ENCODE data around the gene OR6S1. TPM values are rescaled to one million over a fixed set of nuclear protein-coding genes. Genes with fewer than 3 reads are reported as not detected.

OR6S1 gene
- total RNA-seq, 2 experiments from 2014 or later, result not detected

DNA sequence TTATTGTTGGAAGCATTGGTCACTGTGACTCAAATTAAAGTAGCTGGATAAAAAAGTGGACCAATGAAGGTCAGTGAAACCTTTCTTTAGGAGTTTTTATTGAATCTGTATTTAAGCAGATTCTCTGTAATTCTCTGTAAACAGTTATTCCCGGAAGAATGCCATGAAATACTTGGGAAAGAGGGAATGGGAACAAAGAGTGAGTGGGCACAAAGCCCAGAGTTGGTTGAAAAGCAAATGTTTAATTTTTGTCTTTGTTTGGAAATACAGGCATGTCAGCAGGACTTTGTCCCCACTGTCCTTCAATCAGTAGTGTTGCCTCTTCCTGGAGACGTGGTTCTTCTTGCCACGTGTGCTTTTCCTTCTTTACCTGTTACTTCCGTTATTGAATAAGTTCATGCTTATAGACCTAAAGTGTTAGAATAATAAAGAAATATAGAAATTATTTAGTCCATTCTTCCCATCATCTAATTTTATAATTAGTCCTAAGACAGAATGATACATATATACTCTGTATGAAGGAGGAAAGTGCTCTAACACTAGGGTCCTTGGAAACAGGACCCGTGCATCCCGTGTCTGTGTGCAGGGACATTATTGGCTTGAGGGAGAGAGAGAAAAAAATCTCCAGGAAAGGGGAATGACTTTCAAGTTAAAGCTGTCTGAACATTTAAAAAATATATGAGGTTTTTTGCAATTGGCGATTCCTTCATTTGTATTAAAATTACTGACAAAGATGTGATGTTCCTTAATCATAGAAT is 45.1 kb upstream of the OR6S1 start:
- no peaks in the 10 kb centered on the region for H4K20me1 ChIP-seq (ENCODE audit: insufficient read depth, low read length)
- no peak overlapping the region for H3K4me2 ChIP-seq (ENCODE audit: low read length)
- no peak overlapping the region for H2AFZ ChIP-seq (ENCODE audit: low read length)
- no peaks in the 10 kb centered on the region for H3K36me3 ChIP-seq (ENCODE audit: insufficient read depth, low read length)
- peaks cover 22% of the 10 kb centered on the region for H3K4me1 ChIP-seq (ENCODE audit: insufficient read depth, low read length, poor library complexity, severe bottlenecking)
- no peak for TF ChIP-seq EZH2phosphoT487 (IDR thresholded peaks at IDR 0.05; ENCODE audit: borderline replicate concordance, low read depth, low read length)
- TF ChIP-seq, protein P1, sequence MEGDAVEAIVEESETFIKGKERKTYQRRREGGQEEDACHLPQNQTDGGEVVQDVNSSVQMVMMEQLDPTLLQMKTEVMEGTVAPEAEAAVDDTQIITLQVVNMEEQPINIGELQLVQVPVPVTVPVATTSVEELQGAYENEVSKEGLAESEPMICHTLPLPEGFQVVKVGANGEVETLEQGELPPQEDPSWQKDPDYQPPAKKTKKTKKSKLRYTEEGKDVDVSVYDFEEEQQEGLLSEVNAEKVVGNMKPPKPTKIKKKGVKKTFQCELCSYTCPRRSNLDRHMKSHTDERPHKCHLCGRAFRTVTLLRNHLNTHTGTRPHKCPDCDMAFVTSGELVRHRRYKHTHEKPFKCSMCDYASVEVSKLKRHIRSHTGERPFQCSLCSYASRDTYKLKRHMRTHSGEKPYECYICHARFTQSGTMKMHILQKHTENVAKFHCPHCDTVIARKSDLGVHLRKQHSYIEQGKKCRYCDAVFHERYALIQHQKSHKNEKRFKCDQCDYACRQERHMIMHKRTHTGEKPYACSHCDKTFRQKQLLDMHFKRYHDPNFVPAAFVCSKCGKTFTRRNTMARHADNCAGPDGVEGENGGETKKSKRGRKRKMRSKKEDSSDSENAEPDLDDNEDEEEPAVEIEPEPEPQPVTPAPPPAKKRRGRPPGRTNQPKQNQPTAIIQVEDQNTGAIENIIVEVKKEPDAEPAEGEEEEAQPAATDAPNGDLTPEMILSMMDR (conservative IDR thresholded peaks at IDR 0.05; ENCODE audit: low read length), result no peak
- intact Hi-C loops (cut with micrococcal nuclease; ENCODE audit: unreplicated experiment), result loop anchor here (10.0 kb wide), 1 partner anchor 418 kb away; the partner anchor contains the start of gene TMEM253
- CTCF ChIA-PET (ENCODE audit: unreplicated experiment), result no interaction called here
- H3K9me3 ChIP-seq (ENCODE audit: low read length), result no peaks in the 10 kb centered on the region
- no peak overlapping the region for H3K4me3 ChIP-seq (ENCODE audit: low read depth, low read length, poor library complexity, severe bottlenecking)
- no peak overlapping the region for H3K27ac ChIP-seq (ENCODE audit: low read depth, low read length, poor library complexity, severe bottlenecking)
- no TSS peak for BruUV-seq (replicated peaks)
- no peaks in the 10 kb centered on the region for H3K79me2 ChIP-seq (ENCODE audit: insufficient read depth, low read depth, low read length)
- no peak for DNase-seq (ENCODE audit: low spot score)
- no peaks in the 10 kb centered on the region for H3K9me2 ChIP-seq (ENCODE audit: insufficient read depth, low read length)
- POLR2A ChIA-PET, result interaction anchor here (0.6 to 1.4 kb wide), 2 partner anchors 49 to 305 kb away, joined by 4 read pairs; no protein-coding TSS in a partner anchor

DNA sequence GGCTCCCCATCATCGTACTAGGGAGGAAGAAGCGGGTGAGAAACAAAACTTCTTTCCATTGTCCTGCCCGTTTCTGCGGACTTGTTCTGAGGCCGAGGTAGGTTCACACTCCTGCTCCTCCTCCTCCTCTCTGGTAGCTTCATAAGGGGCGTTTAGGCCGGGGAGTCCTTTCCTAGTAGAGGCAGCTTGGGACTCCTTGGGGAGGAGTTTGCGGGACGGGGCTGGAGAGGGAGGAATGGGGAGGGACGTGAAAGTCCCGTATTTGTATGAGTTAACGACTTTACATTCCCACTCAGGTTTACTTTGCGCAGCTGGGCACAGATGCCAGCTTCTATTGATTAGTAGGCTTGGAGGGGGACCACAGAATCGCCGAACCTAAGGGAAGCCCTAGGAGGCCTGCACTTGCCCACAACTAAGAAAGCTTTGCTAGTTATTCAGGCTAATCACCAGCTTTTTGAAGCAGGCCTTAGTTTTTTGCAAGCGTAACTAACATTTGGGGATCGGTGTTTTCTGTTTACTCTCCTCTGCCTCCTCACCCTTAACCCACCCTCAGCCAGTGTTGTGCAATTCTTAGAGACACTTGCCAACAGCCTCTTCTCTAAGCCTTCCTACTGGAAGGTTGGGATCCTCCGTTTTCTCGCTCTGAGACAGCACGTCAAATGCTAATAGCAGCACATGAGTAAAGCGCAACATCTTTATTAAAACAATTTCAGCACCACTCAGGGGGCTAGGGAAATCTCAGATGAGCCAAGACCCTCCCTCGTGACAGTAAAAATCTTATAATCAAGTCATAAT is 43.4 kb upstream of the OR6S1 start:
- Histone ChIP-seq H3K27ac (ENCODE audit: low read depth, low read length, poor library complexity, severe bottlenecking) (no peak overlapping the region), H3K4me3 (ENCODE audit: low read depth, low read length, poor library complexity, severe bottlenecking) (peak overlapping the region; percentile 74)
- CTCF ChIA-PET (ENCODE audit: unreplicated experiment), result interaction anchor here (1.1 kb wide), 1 partner anchor 72 kb away, joined by 4 read pairs; no protein-coding TSS in a partner anchor

More for the DNA sequence above, 43.4 kb upstream of the OR6S1 start:
- peaks cover 39% of the 10 kb centered on the region for H3K4me1 ChIP-seq (ENCODE audit: insufficient read depth, low read length, poor library complexity, severe bottlenecking)
- no peaks in the 10 kb centered on the region for H3K9me2 ChIP-seq (ENCODE audit: insufficient read depth, low read length)
- no peaks in the 10 kb centered on the region for H3K79me2 ChIP-seq (ENCODE audit: insufficient read depth, low read depth, low read length)
- TF ChIP-seq, protein P1 (conservative IDR thresholded peaks at IDR 0.05; ENCODE audit: low read length), result no peak
- TF ChIP-seq EZH2phosphoT487 (IDR thresholded peaks at IDR 0.05; ENCODE audit: borderline replicate concordance, low read depth, low read length), result no peak
- BruUV-seq (replicated peaks), result no TSS peak
- H4K20me1 ChIP-seq (ENCODE audit: insufficient read depth, low read length), result peaks cover 6% of the 10 kb centered on the region; the same call in 1 of the 2 replicates
- peak overlapping the region; percentile 32 for H2AFZ ChIP-seq (ENCODE audit: low read length)
- no peak for DNase-seq (ENCODE audit: low spot score)
- intact Hi-C loops (cut with micrococcal nuclease; ENCODE audit: unreplicated experiment), result loop anchor here (5.0 to 10.0 kb wide), 4 partner anchors 223 to 420 kb away; partner anchors contain the start of genes PIP4P1 and TMEM253
- peak overlapping the region; percentile 94 for H3K4me2 ChIP-seq (ENCODE audit: low read length)
- POLR2A ChIA-PET, result interaction anchor here (1.2 to 1.4 kb wide), 3 partner anchors 48 to 357 kb away, joined by 3 to 4 read pairs (median 3); no protein-coding TSS in a partner anchor
- H3K9me3 ChIP-seq (ENCODE audit: low read length), result no peaks in the 10 kb centered on the region
- no peaks in the 10 kb centered on the region for H3K36me3 ChIP-seq (ENCODE audit: insufficient read depth, low read length)
